GM12878 (cell line): ENCODE data around the gene SLC17A2. TPM values are rescaled to one million over a fixed set of nuclear protein-coding genes. Genes with fewer than 3 reads are reported as not detected.

ENCODE experiments used
- ATAC-seq: fragments of 200-7000 bp; cut with Tn5 transposase; 3 replicates; pipeline ENCODE4 v1.9.1; 2020; ENCODE audit warnings: mild to moderate bottlenecking, moderate library complexity
- BruUV-seq: library from RNA; stranded (reverse); fragments of 400-500 nt; replicated peaks from 2 replicates; lab custom pipeline; 2021; lab: Mats Ljungman, UMichigan
- CTCF ChIA-PET: fragments of 300-600 bp; sonication (Branson Sonifier 250); formaldehyde crosslinking; extraction: SDS; loops from one replicate; lab custom pipeline; 2021; ENCODE audit warnings: inconsistent platforms; lab: Yijun Ruan, JAX
- POLR2A ChIA-PET: fragments of 350-600 bp; formaldehyde crosslinking; extraction: SDS; loops from one replicate; lab custom pipeline; 2021; ENCODE audit warnings: inconsistent platforms; lab: Charles Lee
- RAD21 ChIA-PET: fragments of 300-600 bp; sonication (Branson Sonifier 250); formaldehyde crosslinking; loops from one replicate; lab custom pipeline; 2023; ENCODE audit warnings: antibody characterized with exemption; ENCODE audit not compliant: unreplicated experiment; lab: Charles Lee
- SMC1A ChIA-PET: fragments of 300-600 bp; sonication (Branson Sonifier 250); formaldehyde crosslinking; loops from one replicate; lab custom pipeline; 2023; ENCODE audit not compliant: unreplicated experiment, uncharacterized antibody; lab: Charles Lee
- DNase-seq: peaks from one replicate; pipeline ENCODE4 v3.0.0-alpha.2; 2011; ENCODE audit warnings: low read depth, low spot score
- FAIRE-seq: peaks from 3 replicates; lab custom pipeline; 2011; peaks lifted over from hg19 to GRCh38; lab: Jason Lieb, UNC
- H2AFZ ChIP-seq: 2 replicates; pipeline ENCODE4 v1.6.0; 2011; ENCODE audit warnings: low read depth, low read length, control low read depth; ENCODE audit not compliant: control insufficient read depth
- H3K27ac ChIP-seq: 2 replicates; pipeline ENCODE4 v1.5.1; 2011; ENCODE audit warnings: control low read depth; ENCODE audit not compliant: control insufficient read depth, insufficient read depth
- H3K27me3 ChIP-seq, 2 experiments: replicated peaks in 1 of 2; 2 replicates each; pipeline versions ENCODE4 v1.6.0 to v1.6.1; 2011; ENCODE audit warnings: low read length in 1 of 2; ENCODE audit not compliant: control insufficient read depth in 2 of 2, insufficient read depth in 2 of 2
- H3K36me3 ChIP-seq, 2 experiments: 2 replicates each; pipeline ENCODE4 v1.5.1; 2011; ENCODE audit warnings: low read length in 1 of 2; ENCODE audit not compliant: control insufficient read depth in 2 of 2, insufficient read depth in 2 of 2
- H3K4me1 ChIP-seq: 2 replicates; pipeline ENCODE4 v1.6.1; 2011; ENCODE audit warnings: mild to moderate bottlenecking, low read length, moderate library complexity, mixed read lengths; ENCODE audit not compliant: control insufficient read depth, insufficient read depth
- H3K4me2 ChIP-seq: 2 replicates; pipeline ENCODE4 v1.6.0; 2011; ENCODE audit warnings: control low read depth; ENCODE audit not compliant: control insufficient read depth, insufficient read depth
- H3K4me3 ChIP-seq: fragments of 200-600 bp; sonication (generic); 2 replicates; pipeline ENCODE4 v1.5.1; 2016
- H3K79me2 ChIP-seq: 2 replicates; pipeline ENCODE4 v1.6.0; 2011; ENCODE audit warnings: low read length; ENCODE audit not compliant: control insufficient read depth, insufficient read depth
- H3K9ac ChIP-seq: 2 replicates; pipeline ENCODE4 v1.8.0; 2011; ENCODE audit warnings: low read length, control low read depth, mixed read lengths; ENCODE audit not compliant: control insufficient read depth, insufficient read depth
- H3K9me3 ChIP-seq: replicated peaks from 3 replicates; pipeline ENCODE4 v1.5.1; 2011; ENCODE audit warnings: mild to moderate bottlenecking, low read length; ENCODE audit not compliant: control insufficient read depth, insufficient read depth
- H4K20me1 ChIP-seq: 2 replicates; pipeline ENCODE4 v1.6.0; 2011; ENCODE audit not compliant: control insufficient read depth, insufficient read depth
- SREBF1 ChIP-seq: IDR thresholded peaks from 2 replicates; pipeline ENCODE4 v1.6.1; 2012; ENCODE audit warnings: mild to moderate bottlenecking, low read length
- YY1 ChIP-seq: IDR thresholded peaks from 2 replicates; pipeline ENCODE4 v1.6.1; 2011; ENCODE audit warnings: low read depth, mild to moderate bottlenecking, low read length
- ZNF207 ChIP-seq: fragments of 450-650 bp; IDR thresholded peaks from 2 replicates; pipeline ENCODE4 v1.6.1; 2014; ENCODE audit warnings: antibody characterized with exemption, mild to moderate bottlenecking, borderline replicate concordance
- ZNF384 ChIP-seq: IDR thresholded peaks from 2 replicates; pipeline ENCODE4 v1.6.1; 2012; ENCODE audit warnings: low read depth, mild to moderate bottlenecking, low read length, improper control_type of control experiment, borderline replicate concordance
- WGBS: methylation state at CpG from one replicate; pipeline ENCODE4 v1.1.6; 2016; ENCODE audit warnings: low lambda C conversion rate; ENCODE audit not compliant: insufficient replicate concordance, insufficient coverage; ENCODE audit errors: missing lambda C conversion rate; 5-methylcytosine and 5-hydroxymethylcytosine counted together
- in situ Hi-C: fragments of 300-500 bp; cut with MboI; formaldehyde crosslinking; loops from 9 replicates; pipeline ENCODE4 v1.14.3; 2018; ENCODE audit warnings: mixed read lengths
- intact Hi-C: fragments of 100-400 bp; cut with micrococcal nuclease; formaldehyde crosslinking; loops from one replicate; pipeline ENCODE4 v1.14.2; 2022; ENCODE audit not compliant: unreplicated experiment
- polyA plus RNA-seq, 11 experiments: library from polyadenylated mRNA; depleted of rRNA in 4 of 11; unstranded in 6 of 11; stranded (reverse) in 5 of 11; fragments of >200 nt; fragmentation: Nextera tagmentation in 4 of 11; fragmentation: Illumina TruSeq in 1 of 11; extraction: Ambion mirVana in 4 of 11; extraction: Trizol in 1 of 11; gene quantifications; 1 replicate in 1 of 11; 2 replicates in 10 of 11; pipeline versions ENCODE4 v1.2.1 to v1.2.3, GENCODE V29; 2011 to 2016; ENCODE audit warnings: inconsistent platforms in 2 of 11, missing spikeins in 2 of 11, low read depth in 1 of 11
- total RNA-seq, 4 experiments: library from RNA; depleted of rRNA in 3 of 4; stranded (reverse); fragments of >200 nt in 3 of 4; fragmentation: Illumina TruSeq in 1 of 4; extraction: Trizol in 1 of 4; gene quantifications; 2 replicates each; pipeline versions ENCODE4 v1.2.1 to v1.2.3, GENCODE V29; 2013 to 2021
- TF ChIP-seq, protein P1 (sequence below): fragments of 450-650 bp; IDR thresholded peaks from 2 replicates; pipeline ENCODE4 v1.6.1; 2017; ENCODE audit warnings: antibody characterized with exemption, mild to moderate bottlenecking, moderate library complexity

Gene SLC17A2
- total and polyA plus RNA-seq, 10 of the 15 experiments (the other 5 are each of a cell fraction or from before 2014, with no cell fraction given) = not detected

DNA sequence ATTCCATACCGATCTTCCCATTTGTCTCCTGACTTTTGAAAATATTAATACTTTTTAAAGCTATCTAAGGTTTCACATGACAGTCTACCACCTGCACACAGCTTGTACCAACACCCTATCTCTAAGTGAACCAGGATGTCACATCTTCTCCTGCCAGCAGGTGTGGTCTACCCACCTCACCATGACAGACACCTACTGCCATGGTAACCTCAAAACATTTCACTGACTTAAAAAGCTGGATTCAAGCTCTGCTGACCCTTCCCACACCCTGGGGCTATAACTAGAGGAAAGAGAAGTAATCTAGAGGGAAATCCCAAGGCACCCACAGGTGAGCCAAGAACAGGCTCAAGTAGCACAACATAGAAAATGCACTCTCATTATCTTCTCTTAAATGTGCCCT, 57.7 kb downstream of the SLC17A2 start:
- in situ Hi-C loops (no loop called here), intact Hi-C loops (no loop called here)
- POLR2A ChIA-PET = interaction anchor here (0.6 kb wide), 1 partner anchor 1996 kb away, joined by 3 read pairs; no protein-coding TSS in a partner anchor
- Histone ChIP-seq H3K4me2 (no peak overlapping the region), H3K27me3 (0 out of 4 replicates have a peak, but pooled peaks cover 0 to 3% of the 10 kb centered on the region in 2 experiments), H3K4me1 (no peaks in the 10 kb centered on the region), H4K20me1 (no peaks in the 10 kb centered on the region), H3K9ac (no peak overlapping the region), H3K9me3 (no peaks in the 10 kb centered on the region), H3K36me3 (no peaks in the 10 kb centered on the region), H3K79me2 (no peaks in the 10 kb centered on the region), H3K27ac (no peak overlapping the region), H3K4me3 (no peak overlapping the region), H2AFZ (no peak overlapping the region)
- CTCF ChIA-PET = interaction anchor here (0.5 kb wide), 1 partner anchor 151 kb away, joined by 3 read pairs; no protein-coding TSS in a partner anchor
- SMC1A ChIA-PET = interaction anchor here (1.3 kb wide), 1 partner anchor 14 kb away, joined by 3 read pairs; no protein-coding TSS in a partner anchor
- no peak for DNase-seq
- BruUV-seq = no TSS peak
- WGBS = 0% methylated on average over 1 of the region's 1 CpG
- RAD21 ChIA-PET = no interaction called here
- FAIRE-seq = no peak
- TF ChIP-seq YY1 (no peak), ZNF384 (no peak), SREBF1 (no peak), ZNF207 (no peak)
- TF ChIP-seq, protein P1, sequence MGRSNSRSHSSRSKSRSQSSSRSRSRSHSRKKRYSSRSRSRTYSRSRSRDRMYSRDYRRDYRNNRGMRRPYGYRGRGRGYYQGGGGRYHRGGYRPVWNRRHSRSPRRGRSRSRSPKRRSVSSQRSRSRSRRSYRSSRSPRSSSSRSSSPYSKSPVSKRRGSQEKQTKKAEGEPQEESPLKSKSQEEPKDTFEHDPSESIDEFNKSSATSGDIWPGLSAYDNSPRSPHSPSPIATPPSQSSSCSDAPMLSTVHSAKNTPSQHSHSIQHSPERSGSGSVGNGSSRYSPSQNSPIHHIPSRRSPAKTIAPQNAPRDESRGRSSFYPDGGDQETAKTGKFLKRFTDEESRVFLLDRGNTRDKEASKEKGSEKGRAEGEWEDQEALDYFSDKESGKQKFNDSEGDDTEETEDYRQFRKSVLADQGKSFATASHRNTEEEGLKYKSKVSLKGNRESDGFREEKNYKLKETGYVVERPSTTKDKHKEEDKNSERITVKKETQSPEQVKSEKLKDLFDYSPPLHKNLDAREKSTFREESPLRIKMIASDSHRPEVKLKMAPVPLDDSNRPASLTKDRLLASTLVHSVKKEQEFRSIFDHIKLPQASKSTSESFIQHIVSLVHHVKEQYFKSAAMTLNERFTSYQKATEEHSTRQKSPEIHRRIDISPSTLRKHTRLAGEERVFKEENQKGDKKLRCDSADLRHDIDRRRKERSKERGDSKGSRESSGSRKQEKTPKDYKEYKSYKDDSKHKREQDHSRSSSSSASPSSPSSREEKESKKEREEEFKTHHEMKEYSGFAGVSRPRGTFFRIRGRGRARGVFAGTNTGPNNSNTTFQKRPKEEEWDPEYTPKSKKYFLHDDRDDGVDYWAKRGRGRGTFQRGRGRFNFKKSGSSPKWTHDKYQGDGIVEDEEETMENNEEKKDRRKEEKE = no peak
- TF ChIP-seq, all 136 proteins: peak for 0
- ATAC-seq = no peak
